NCI-H2029 (cell line): ENCODE measurements around the gene ZNF776.
"Not testable (repeated sequence)": the region's sequence is repeated elsewhere in the genome, so short reads cannot be mapped to it uniquely, and the experiment has no call there.

ENCODE experiments used
- DNase-seq: peaks from one replicate; lab custom pipeline; 2025; lab: John Stamatoyannopoulos, UW

ZNF776 gene

DNA sequence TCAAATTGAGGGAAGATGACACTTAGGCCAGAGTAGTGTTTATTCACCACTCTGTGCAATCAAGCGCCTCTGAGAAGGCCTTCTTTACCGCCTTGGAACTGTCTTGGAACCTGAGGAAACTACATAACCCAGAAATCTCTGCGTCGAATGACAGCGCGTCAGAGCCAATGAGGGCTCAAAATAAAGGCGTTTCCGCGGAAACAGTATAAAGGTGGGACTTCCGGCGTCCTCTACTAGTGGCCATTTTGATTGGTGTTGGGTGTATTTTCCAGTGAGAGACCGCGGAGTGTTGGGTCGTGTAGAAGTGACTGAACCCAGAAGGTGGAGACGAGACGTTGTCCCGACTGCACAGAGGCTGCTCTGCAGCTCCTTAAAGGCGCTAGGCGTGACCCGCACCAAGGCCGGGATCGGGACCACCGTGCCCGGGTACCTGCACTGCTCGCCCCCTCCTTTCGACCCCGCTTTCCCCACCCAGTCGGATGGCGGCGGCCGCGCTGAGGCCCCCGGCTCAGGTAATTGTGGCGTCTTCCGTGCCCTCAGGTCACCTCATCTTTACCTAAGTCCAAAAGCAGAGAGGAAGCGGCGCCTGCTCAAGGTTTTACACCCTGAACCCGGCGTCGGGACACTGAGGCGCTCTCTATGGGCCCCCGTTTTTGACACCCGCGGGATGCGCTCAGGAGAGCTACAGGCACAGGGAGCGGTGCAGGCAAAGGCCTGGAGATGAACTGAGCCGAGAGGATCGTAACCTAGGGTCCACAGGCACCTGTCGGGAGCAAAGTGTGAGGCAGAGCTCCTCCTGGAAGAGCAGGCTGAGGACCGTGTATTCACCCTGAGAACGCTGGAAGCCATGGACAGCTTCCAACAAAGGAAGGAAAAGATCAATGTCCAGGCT lies at the start of gene ZNF776:
Gene ZNF776 (plus strand): TSS at position 236 of the 892 bp plus-strand sequence. CDS start 244 bp downstream, at position 480.
- DNase-seq, result peak; percentile 88

GRCh38 chr19:57701625-57702024 lies 45.0 kb upstream of the ZNF776 start:
- no peak for DNase-seq

DNA sequence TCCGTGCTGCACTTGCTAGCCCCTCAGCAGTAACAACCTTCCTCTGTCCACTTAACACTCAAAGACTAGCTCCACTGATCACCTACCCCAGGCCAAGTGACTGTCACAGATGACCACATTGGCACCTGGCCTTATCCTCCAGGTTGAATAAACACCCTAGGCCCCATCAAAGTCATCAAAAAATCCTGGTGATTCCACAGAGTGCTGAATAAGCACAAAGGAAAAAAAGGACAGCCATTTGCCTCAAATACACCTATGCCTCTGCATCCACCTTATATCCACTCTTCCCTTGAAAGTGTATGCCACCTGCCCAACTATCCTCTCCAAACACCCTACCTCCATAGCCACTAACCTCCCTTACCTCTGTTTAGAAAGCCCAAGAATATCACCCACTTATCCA lies 40.3 kb upstream of the ZNF776 start:
- no peak for DNase-seq

DNA sequence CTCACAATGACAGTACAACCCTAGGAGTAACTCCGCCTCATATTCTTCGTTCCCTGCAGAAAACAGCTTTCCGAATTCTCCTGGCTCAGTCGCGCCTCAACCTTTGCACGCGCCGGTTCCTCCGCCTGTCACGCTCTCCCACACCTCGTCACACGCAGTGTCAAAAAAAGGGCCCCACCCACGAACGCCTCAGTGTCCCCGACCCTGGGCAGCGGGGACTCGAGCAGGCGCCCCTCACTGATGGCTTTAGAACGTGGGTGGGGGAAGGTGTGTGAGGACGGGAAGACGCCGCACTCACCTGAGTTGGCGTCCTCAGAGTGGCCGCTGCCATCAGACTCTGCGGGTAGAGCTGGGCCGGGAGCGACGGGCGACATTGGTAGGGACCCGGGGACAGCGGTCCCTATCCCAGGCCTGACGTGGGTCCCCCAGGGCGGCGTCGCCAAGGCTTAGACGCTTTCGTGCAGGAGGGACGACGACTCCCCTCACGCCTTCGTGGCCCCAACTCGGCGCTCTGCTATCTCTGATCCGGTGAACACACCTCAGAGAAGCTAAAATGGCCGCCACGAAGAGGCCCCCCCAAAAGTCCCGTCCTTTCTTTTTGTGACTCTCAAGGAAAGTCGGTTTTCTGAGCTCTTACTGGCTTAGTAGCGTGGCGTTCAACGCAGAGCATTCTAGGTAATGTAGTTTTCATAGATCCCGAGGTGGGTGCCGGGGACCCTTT lies 37.8 kb upstream of the ZNF776 start, which contains the start of gene ZNF154:
Gene ZNF154 (minus strand): TSS at position 564 of the 721 bp plus-strand sequence. CDS start 233 bp downstream, at position 331.
- no peak for DNase-seq

- no peak for DNase-seq
Observed at GRCh38 chr19:57709616-57710015, 37.0 kb upstream of the ZNF776 start.

DNA sequence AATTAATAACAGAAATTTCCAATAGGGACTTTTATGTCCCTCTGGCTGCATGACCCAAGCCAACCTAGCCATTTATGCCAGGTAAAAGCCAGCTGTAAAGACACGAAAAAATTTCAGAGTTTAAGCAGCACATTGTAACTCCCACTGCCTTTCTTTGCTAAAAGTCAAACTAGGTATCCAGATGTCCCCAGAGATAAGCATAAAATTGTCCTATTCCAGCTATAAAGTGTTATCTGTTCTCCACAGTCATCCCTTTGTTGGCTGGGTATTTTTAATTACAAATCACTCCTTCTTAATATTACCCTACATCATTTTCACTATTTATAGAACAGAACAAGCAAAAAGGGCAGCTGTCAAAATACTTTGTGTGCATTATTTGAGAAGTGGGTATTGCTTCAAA lies 34.4 kb upstream of the ZNF776 start:
- DNase-seq, result no peak

- no peak for DNase-seq
Observed at GRCh38 chr19:57719424-57719823, 27.2 kb upstream of the ZNF776 start.

- no peak for DNase-seq
Observed at GRCh38 chr19:57719901-57720519, 26.6 kb upstream of the ZNF776 start.

DNA sequence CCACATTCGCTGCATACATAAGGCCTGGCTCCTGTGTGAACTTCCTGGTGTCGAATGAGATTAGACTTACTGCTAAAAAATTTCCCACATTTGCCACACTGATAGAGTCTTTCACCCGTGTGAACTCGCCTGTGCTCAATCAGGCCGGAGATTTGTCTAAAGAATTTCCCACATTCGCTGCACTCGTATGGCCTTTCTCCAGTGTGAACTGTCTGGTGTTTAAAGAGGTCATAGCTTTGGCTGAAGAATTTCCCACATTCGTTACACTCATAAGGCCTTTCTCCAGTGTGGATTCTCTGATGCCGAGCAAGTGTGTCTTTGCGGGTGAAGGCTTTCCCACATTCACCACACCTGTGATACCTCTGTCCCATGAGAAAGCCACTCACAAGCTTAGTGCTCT lies 25.7 kb upstream of the ZNF776 start:
- DNase-seq, result no peak

- peak; percentile 13 for DNase-seq
Observed at GRCh38 chr19:57738320-57738719, 8.3 kb upstream of the ZNF776 start.

DNA sequence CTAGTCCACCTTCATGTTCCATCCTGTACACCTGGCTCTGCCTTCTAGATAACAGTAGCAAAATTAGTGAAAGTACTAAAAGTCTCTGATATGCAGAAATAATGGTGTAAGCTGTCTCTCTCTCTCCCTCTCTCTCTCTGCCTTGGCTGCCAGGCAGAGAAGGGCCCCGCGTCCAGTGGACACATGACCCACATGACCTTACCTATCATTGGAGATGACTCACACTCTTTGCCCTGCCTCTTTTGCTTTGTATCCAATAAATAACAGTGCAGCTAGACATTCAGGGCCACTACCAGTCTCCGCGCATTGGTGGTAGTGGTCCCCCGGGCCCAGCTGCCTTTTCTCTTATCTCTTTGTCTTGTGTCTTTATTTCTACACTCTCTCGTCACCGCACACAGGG lies 7.8 kb upstream of the ZNF776 start:
- DNase-seq, result not testable (repeated sequence)

- no peak for DNase-seq
Observed at GRCh38 chr19:57747472-57747807, 825 bp downstream of the ZNF776 start.

- no peak for DNase-seq
Observed at GRCh38 chr19:57748029-57748428, 1.4 kb downstream of the ZNF776 start.

GRCh38 chr19:57754091-57754673 lies 7.6 kb downstream of the ZNF776 start:
- DNase-seq, result no peak

DNA sequence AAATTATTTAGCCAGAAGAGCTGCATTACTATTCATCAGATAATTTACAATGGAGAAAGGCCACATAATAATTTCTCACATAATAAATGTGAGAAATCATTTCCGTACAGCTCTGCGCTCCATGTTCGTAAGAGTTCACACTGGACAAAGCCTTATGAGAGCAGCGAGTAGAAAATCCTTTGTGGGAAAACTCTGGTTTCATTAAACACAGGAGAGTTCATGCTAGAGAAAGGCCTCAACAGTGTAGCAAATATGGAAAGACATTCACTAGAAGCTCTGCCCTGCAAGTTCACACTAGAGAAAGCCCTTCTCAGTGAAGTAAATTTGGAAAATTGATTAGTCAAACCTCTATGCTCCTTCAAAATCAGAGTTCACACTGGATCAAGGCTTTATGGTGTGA lies 8.4 kb downstream of the ZNF776 start:
- DNase-seq, result no peak

GRCh38 chr19:57757941-57758340 lies 11.3 kb downstream of the ZNF776 start:
- no peak for DNase-seq

- DNase-seq, result no peak
Observed at GRCh38 chr19:57759096-57759495, 12.5 kb downstream of the ZNF776 start.

DNA sequence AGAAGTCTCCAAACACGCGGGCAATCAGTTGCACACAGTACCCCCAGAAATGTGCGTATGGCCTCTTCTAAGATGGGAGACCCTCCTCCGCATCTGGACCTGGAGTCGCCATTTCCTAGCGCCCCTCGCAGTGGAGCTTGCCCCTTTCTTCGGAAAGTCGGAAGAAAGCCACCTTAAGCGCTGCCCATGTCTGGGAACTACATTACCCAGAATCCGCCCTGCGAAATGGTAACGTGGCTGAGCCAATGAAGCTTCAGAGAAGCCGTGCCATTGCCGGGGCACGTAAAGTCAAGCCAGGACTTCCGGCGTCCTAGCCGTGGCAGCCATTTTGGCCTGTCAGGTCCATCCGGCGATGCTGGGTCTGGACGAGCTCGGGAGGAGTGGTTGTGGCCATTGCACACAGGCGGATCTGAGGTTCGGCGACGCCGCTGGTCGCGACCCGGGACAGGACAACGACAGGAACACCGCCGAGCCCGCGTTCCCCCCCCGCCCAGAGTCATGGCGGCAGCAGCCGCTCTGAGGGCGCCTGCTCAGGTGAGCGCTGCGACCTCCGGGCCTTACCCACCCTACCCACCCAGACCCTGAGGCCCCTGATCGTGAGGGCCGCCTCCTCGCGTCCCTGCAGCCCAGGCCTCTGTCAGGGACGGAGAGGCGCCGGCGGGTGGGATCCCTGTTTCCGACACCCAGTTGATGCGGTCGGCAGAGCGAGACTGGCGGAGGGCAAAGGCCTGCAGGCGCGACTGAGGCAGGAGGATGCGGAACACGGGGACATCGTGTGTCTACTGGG lies 22.9 kb downstream of the ZNF776 start, which contains the start of gene ZNF586:
Gene ZNF586 (plus strand): TSS at position 332 of the 787 bp plus-strand sequence. CDS start 167 bp downstream, at position 499.
- peak; percentile 91 for DNase-seq

DNA sequence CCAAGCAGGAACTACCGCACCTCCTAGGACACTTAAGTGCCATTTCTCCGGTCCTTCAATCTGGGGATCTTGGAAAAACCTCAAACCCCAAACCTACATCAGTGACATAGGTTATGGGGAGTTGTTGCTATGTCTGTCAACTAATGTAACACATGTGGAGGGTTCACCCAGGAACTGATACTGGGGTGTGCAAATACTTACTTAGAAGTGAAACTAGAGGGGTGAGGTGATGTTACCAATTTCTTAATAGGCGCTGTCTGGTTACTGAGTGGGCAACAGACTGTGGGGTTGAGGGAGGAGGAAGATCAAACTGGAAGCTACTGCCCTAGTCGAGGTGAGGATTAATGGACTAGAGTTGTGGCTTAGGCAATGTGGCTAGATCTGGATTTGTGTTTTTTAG lies 24.8 kb downstream of the ZNF776 start:
- no peak for DNase-seq

DNA sequence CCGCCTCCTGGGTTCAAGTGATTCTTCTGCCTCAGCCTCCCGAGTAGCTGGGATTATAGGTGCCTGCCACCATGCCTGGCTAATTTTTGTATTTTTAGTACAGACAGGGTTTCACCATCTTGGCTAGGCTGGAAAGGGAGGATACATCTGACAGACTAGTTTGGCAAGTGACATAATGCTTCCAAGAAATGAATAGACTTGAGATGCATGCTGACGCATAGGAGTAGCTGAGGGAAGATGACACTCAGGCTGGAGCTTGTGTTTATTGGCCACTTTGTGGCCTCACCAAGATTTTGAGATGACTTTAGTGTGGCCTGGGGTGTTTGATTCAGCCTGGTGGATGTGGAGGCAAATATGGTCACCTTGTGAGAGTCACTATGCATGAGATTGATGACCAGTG lies 26.9 kb downstream of the ZNF776 start:
- DNase-seq, result no peak

GRCh38 chr19:57776764-57777296 lies 30.2 kb downstream of the ZNF776 start:
- DNase-seq, result no peak
